Stimulated activated CD4-positive, alpha-beta T cell treated with anti-CD3 and anti-CD28 coated beads, Interleukin-2, amount 100 ng/mL, for 4 hours (primary cell): ENCODE measurements around the gene PCSK9.

Experiments used
- DNase-seq: peaks from one replicate; pipeline ENCODE4 v3.0.0-alpha.2; 2020; ENCODE audit warnings: low read depth

Gene PCSK9

GRCh38 chr1:55044617-55045397 lies 5.5 kb downstream of the PCSK9 start:
- DNase-seq, result no peak

DNA sequence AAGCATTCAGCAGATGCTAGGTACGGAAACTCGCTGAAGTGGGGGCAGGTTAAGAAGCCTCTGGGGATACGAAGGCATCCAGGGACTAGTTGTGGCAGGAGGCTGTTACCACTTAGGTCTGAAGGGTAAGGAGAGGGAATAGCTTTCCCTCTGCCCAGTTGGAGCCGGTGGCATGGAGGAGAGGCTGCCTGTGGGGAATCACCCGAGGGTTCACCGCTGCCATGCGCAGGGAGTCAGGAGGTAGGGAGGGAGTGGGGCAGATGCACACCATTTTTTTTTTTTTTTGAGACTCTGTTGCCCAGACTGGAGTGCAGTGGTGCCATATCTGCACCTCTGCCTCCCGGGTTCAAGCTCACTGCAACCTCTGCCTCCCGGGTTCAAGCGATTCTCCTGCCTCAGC lies 6.1 kb downstream of the PCSK9 start:
- no peak for DNase-seq

DNA sequence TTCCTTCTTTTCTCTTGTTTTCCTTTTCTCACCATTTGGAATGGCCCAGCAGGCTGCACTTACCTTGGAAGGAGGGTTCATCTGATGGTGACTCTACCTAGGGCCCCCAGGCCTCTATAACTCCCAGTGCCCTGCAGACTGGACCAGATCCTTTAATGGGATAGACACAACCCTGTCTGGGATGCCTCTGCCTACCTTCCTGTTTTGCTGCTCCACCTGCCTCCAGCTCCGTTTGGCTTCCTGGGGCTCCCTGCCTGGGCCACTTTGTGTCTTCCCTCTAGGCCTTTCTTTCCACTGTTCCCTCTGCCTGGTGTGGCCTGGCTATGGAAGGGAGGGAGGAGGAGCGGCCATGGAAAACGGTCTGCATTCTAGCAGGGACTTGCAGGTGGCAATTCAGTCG lies 7.5 kb downstream of the PCSK9 start:
- DNase-seq, result no peak

DNA sequence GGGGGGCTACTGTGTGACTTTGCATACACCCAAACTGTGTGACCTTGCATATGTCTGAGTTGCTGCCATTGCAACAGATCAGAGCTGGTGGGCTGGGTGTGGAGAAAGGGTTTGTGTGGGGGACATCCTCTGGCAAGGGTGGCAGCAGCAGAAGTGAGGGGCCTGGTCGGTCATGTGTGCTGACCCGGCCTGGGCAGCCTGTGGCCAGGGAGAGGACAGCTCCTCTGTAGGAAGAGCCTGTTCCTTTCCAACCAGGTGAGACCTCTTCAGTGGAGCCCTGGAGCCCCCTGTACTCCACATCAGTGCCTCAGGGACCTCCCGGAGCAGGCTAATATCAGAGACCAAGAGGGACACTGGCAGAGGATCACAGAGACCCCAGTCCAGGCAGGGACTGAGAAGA lies 8.3 kb downstream of the PCSK9 start:
- DNase-seq, result no peak

- DNase-seq, result no peak
Observed at GRCh38 chr1:55048453-55049270, 9.3 kb downstream of the PCSK9 start.

- no peak for DNase-seq
Observed at GRCh38 chr1:55049271-55049913, 10.0 kb downstream of the PCSK9 start.

DNA sequence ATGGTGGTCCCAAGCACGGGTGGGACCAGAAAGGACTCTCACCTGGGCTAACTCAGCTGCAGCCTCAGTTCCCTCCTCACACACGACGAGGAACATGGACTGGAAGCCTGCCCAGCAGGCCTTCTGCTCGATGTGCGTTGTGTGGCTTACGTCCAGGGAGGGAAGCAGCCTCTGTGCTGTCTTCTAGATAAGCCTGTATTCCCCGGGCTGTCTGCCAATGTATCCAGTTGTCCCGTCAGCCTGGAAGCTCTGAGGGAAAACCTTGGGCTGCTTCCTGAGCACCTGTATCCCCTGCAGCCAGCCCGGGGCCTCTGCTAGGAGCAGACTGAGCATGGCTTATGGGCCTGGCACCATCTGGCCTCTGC lies 10.5 kb downstream of the PCSK9 start:
- no peak for DNase-seq

DNA sequence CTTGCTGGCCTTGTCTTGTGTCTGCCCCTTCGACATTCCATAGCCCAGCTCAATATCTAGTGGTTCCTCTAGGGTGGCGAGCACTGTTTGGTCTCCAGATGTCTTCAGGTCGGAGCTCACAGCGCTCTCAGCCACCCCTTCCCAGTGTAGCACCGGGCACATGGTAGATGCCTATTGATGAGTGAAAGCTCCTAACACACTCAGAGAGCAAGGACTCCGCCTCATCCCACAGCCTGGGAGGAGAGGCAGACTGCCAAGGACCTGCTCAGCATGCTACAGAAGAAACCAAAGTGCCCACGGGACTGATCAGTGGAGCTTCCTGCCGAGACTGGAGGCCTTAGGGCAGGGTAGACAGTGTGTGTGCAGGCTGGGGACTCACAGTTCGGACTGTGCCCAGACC lies 10.9 kb downstream of the PCSK9 start:
- no peak for DNase-seq

DNA sequence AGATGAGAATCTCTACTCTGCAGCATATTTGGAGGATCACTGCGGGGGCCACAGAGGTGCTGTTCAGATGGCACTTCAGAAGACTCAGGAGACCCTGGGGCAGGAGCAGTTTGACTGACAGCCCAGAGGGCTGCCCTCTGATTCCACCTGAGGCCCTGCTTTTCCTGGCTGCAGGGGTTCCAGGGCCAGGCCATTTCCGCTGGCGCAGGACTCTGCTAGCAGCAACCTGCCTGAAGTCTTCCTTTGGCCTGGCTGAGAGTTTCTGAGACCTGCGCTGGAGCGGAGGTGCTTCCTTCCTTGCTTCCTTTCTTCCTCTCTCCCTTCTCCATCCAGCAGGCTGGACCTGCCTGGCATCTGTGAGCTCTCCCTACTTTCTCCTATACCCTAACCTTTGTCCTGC lies 11.8 kb downstream of the PCSK9 start:
- DNase-seq, result no peak

GRCh38 chr1:55051621-55052020 lies 12.3 kb downstream of the PCSK9 start:
- DNase-seq, result no peak

- no peak for DNase-seq
Observed at GRCh38 chr1:55052221-55053142, 13.1 kb downstream of the PCSK9 start.

GRCh38 chr1:55053265-55053954 lies 14.1 kb downstream of the PCSK9 start:
- DNase-seq, result no peak

GRCh38 chr1:55054396-55054795 lies 15.0 kb downstream of the PCSK9 start:
- DNase-seq, result no peak

DNA sequence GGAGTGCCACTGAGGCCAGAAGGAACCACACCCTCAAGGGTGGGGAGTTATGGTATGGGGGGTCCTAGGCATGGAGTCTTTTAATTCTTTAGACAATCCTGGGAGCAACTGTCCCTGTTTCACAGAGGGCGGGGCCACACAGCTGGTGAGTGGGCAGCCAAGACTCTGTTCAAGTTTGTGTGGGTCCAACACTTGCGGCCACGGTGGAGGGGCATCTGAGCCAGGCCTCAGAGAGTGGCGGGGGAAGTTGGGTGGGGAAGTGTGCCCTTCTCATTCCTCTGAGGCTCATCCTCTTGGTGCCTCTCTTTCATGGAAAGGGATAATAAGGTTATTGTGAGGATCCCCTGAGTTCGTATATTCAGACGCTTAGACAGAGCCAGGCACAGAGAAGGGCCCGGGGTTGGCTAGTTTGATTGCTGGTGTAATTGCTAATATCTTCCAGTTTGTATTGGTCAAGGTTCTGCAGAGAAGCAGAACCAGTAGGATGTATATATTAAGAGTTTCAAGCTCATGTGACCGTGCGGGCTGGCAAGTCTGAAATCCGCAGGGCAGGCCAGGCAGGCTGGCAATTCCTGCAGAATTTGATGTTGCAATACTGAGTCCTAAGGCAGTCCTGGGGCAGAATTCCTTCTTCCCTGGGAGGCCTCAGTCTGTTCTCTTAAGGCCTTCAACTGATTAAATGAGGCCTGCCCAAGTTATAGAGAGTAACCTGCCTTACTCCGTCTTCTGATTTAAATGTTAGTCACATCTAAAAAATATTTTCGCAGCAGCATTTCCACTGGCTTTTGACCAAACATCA lies 15.9 kb downstream of the PCSK9 start:
- DNase-seq, result no peak

DNA sequence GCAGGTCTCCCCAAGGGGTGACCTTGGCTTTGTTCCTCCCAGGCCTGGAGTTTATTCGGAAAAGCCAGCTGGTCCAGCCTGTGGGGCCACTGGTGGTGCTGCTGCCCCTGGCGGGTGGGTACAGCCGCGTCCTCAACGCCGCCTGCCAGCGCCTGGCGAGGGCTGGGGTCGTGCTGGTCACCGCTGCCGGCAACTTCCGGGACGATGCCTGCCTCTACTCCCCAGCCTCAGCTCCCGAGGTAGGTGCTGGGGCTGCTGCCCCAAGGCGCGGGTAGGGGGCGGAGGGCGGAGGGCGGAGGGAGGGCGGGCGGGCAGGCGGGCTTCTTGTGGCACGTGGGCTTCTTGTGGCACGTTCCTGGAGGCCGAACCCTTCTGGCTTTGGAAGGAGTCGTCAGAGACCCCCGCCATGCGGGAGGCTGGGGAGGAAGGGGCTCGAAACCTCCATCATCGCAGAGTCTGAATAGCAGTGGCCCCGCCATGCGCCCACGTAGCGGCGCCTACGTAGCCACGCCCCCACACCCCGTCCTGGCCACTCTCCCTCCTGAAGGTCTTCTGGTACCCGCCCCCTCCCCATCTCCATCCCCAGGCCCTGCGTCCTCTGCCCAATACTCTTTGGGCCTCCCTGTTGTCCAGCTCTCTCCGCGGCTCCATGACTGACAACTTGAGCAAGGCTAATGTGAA lies 16.7 kb downstream of the PCSK9 start:
- DNase-seq, result no peak

- no peak for DNase-seq
Observed at GRCh38 chr1:55056632-55056992, 17.3 kb downstream of the PCSK9 start.

GRCh38 chr1:55057270-55057955 lies 18.1 kb downstream of the PCSK9 start:
- DNase-seq, result no peak

GRCh38 chr1:55057956-55058298 lies 18.6 kb downstream of the PCSK9 start:
- DNase-seq, result no peak

GRCh38 chr1:55059302-55060132 lies 20.2 kb downstream of the PCSK9 start:
- no peak for DNase-seq
